HG02588 (cell line): ENCODE data around the gene FRAS1.
A peak's percentile ranks its signal among the peaks of the same experiment; 100 is the strongest.
"Not testable (repeated sequence)": the region's sequence is repeated elsewhere in the genome, so short reads cannot be mapped to it uniquely, and the experiment has no call there.

Source experiments
- ATAC-seq: cut with Tn5 transposase; IDR thresholded peaks from one replicate; pipeline ENCODE4 v1.9.1; 2021; ENCODE audit warnings: mild to moderate bottlenecking, moderate library complexity; ENCODE audit not compliant: unreplicated experiment

The FRAS1 gene

DNA sequence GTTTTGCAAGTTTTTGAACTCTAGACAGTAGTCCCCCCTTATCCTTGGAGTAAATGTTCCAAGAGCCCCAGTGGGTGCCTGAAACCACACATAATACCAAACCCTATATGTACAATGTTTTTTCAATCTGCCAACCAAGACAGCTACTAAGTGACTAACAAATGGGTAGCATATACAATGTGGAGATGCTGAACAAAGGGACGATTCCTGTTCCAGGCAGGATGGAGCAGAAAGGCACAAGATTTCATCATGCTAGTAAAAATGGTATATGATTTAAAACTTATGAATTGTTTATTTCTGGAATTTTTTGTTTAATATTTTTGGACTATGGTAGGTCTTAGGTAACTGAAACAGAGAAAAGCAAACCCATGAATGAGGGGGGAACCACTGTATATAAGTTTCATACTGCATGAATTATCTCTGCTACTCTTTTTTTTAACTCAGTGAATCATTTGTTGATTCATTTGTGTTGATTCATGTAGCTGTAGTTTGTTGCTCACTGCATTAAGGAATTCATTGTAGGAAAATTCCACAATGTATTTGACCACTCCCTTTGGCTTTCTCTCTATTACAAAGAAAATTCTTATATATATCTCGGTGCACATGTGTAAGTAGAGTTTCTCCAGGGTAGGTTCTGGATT is 472.6 kb downstream of the FRAS1 start:
- no peak for ATAC-seq

DNA sequence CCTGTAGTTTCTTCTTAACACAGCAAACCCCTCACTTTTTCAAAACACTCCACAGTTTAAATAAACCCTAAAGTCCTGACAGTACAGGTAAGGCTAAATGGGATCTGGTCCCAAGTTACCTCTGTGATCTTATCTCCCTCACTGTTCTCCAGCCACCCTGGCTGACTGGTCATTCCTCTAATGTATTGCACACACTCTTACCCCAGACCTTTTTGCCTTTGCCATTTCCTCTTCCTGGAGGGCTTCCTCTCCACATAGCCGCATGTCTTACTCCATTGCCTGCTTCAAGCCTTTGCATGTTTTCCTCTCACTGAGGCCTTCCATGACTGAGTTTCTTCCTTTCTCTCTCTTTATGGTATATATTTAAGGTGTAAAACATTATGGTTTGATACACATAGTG is 474.9 kb downstream of the FRAS1 start:
- ATAC-seq: no peak

DNA sequence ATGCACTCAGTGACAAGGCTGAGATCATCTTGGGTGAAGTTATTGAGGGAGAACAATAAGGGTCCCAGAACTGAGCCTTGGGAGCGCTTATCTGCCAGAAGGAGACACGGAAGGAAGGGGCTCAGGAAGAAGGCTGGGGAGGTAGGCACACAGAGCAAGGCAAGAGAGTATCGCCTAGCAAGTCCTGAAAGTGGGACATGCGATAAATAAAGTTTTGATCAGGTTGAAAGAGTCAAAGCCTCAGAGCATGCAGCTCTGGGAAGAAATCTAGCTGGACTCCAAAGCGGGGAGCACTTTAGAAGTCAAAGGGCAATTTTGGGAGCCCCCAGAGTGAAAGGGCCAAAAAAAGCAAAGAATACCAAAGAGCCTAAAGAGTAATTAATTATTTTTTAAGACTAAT is 476.7 kb downstream of the FRAS1 start:
- ATAC-seq: no peak

DNA sequence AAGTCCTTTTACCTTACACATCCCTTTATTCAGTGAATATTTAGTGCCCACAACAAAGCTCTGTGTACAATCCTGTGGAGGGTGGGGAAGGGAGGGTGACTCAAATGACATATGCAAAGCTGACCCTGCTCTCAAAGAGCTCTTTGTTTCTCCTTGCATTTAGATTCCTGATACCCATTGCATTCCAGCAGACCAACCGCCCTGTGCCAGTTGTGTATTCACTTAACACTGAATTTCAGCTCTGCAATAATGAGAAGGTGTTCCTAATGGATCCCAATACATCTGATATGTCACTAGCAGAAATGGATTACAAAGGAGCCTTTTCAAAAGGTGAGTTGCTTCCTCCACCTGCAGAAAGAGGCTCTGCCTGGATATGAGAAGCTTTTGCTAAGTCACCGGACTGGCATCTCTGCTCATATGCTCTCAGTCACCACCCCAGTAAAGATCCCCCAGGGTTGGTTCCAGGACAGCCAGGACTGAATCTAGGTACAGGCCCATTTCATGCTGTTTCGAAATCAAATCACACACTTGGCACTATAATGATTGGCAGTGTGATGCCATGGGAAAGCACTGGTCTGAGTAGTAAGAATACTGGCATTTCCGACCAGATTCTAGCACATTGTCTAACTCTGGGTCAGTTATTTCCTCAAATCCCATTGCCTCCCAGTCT is 477.3 kb downstream of the FRAS1 start:
- no peak for ATAC-seq

DNA sequence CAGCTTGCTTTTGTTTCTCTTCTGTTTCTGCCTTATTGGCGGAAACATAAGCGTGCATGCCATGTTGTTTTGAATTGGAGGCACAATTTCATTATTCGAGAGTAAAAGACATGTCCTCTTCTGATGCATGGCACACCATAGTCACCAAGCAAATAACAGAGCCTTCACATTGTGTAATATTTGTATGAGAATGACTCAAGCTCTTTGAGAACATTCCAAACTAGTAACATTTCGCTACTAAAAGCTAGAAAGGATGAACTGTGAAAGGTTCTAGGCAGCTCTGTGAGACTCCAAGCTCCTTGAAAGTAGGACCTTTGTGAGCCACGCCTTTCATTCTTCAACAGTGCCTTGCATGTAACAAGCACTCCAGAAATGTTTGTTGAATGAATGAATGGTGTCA is 485.2 kb downstream of the FRAS1 start:
- ATAC-seq: no peak

DNA sequence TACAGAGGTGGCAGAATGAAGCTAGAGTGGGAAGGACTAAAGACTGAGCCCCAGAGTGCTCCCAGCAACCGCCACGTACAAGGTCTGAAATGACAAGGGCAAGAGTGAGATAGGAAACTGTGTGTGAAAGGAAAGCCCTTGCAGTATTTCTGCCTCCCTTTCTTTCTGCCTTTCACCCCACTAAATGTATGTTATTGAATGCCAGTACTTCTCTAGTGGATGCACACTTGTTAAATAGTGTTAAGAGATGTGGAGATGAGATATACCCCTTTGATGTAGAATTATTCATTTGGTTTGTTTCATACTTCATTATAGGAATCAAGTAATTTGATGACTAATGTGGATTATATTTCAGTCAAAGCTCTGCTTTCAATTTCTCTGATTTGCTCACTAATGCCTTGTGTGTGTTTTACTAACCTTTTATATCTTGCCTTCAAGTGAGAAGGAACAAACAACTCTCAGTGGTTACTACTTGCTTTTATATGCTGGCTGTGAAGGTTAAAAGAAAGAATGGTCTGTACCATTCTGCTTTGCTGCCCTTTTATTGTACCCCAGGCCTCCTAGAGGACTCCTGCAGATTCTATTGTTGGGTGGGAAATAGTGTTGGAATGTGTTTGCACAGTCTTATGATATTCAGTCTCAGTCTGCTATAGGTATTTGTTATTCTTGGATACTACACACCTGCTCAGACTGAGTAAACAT is 486.5 kb downstream of the FRAS1 start:
- no peak for ATAC-seq

DNA sequence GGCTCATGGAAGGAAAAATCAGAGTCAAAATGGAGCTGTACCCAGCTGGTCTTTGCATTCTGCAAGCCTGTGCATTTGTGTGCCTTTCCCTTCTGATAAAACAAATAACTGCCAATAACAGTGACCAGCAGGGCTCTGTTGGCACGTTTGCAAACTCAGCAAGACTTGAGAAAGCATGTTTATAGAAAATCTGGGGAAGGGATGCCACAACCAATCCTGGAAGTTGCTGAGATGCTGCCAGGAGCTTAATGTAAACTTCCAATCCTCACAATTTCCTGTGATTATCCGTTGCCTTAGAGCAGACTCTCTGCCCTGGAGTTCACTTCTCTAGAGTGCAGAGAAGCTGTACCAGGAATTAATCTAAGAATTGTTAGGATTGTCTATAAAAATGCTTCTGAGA is 487.6 kb downstream of the FRAS1 start:
- no peak for ATAC-seq

DNA sequence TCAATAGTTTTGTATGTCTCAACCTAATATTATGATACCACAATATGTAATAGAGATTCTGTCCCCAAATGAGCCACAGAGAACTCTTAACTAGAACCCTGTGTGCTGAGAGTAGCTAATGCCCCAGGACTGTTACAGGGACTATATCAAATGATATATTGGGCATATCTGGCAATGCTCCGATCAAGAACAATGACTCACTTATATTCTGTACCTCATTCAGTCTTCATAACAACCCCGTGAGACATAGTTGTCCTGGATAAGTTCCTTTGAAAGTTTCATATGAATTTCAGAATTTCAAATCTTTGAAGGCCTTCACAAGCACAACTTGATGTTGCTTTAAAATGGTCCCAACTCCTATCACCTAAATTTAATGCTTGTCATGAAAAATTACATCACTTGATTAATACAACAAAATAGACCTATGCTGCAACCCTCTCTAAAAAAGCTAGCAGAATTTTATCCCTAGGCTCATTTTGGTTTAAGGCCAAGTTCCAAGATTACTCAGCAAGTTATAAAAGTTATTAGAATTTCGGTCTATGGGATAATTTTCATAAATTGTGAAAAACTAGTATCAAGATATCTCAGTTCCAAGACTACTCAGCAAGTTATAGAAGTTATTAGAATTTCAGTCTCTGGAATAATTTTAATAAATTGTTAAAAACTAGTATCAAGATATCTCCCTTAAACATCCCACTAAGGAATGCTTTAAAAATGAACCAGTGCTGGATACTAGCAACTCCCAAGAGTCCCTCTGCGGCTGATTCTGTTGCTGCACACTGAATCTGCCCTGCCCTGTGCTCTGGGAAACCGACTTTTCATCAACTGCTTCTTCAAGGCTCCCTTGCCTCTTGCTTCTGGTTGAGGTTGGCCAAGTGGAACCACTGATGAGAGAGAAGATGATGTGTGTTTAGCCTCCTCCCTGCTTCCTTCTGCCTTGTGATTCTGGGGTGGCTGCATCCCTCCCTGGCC is 488.4 kb downstream of the FRAS1 start:
- no peak for ATAC-seq

DNA sequence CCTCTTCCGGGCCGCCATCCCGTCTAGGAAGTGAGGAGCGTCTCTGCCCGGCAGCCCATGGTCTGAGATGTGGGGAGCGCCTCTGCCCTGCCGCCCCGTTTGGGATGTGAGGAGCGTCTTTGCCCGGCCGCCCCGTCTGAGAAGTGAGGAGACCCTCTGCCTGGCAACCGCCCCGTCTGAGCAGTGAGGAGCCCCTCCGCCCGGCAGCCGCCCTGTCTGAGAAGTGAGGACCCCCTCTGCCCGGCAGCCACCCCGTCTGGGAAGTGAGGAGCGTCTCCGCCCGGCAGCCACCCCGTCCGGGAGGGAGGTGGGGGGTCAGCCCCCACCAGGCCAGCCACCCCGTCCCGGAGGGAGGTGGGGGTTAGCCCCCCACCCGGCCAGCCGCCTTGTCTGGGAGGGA is 490.8 kb downstream of the FRAS1 start:
- ATAC-seq: not testable (repeated sequence)

DNA sequence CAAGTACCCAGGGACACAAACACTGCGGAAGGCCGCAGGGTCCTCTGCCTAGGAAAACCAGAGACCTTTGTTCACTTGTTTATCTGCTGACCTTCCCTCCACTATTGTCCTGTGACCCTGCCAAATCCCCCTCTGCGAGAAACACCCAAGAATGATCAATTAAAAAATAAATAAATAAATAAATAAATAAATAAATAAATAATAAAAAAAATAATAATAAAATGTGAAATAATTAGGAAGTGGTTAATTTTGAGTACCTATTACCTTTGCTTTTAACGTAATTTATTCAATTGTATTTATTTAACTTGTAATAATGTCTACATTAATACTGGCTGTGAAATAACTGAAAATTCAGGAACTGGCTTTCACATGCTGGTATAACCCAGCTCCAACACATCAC is 491.8 kb downstream of the FRAS1 start:
- not testable (repeated sequence) for ATAC-seq

DNA sequence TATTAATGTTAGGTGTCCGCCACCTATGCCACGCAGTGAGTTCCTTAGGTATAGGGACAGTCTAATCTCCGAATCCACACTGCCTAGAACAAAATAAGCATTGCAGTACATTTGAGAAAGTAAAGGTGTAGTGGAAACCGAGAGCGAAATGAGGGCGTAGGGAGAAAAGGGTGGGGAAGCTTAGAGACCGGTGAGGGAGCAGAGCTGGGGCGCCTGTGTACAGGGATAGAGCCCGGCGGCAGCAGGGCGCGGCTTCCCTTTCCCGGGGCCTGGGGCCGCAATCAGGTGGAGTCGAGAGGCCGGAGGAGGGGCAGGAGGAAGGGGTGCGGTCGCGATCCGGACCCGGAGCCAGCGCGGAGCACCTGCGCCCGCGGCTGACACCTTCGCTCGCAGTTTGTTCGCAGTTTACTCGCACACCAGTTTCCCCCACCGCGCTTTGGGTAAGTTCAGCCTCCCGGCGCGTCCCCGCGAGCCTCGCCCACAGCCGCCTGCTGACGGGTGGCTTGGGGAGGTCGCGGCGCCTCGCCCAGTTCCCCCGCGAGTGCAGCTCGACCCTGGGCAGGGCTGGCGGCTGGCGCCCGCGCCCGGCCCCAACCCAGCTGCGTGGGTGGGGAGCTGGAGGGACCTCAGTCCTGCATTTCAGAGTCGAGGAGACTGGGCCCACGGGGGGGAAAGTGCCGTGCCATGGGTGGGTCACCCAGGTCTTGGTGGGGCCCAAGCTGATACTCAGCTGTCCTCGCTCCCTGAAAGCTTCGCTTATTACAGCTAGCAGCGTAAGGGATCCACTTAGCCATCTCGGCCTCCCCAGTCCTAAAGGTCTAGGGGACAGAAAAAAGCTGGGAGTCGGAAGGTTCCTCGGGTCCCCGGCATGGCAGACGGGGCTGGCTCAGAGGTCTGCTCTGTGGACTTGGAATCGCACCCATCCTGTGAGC is 494.6 kb downstream of the FRAS1 start, which contains the start of gene ANXA3:
Gene ANXA3, plus strand, starts transcription at position 351 of the 932 bp plus-strand sequence. CDS start 2,704 bp downstream, outside the sequence.
- peak; percentile 51 for ATAC-seq

DNA sequence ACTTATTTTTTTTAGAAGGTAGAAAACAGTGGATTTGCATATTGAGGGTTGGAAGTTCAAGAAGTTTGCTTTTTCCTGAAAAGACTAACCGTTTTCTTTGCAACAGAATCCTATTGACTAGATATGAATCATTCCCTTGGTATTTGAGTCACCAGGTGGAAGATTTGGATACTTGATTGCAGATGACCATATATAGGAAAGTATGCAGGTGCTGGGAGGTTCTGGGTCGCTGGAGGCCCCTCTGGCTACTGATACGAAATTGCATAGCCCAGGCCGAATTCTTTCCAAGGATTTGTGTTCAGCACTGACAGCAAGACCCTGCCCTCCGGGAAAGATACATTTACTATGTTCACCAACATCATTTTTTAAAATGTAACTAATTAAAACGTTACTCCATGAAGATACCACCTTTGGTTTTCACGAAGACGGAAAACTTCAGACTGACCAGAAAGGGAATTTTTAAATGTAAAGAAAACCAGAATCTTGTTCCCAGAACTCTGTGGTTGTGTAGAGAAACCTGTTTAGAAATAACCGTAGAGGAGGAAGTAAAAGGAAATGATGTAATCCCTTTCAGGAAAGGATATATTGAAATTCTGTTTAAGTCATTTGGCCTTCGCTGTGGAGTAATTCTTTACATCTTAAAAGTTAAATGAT is 495.4 kb downstream of the FRAS1 start:
- ATAC-seq: no peak

DNA sequence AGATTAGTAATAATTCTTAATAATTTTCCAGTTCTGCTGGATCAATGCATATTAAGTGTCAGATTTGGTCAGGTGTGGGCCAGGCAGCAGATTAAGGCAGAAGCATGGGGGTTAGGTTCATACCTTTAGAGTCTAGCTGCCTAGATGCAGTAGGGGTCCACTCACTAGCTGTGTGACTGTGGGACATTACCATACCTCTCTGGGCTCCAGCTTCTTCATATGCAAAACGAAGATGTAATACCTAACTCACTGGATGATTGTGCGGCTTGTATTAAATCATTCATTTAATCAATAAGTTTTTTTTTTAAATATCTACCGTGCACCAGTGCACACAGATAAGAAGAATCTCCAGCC is 495.9 kb downstream of the FRAS1 start:
- no peak for ATAC-seq

DNA sequence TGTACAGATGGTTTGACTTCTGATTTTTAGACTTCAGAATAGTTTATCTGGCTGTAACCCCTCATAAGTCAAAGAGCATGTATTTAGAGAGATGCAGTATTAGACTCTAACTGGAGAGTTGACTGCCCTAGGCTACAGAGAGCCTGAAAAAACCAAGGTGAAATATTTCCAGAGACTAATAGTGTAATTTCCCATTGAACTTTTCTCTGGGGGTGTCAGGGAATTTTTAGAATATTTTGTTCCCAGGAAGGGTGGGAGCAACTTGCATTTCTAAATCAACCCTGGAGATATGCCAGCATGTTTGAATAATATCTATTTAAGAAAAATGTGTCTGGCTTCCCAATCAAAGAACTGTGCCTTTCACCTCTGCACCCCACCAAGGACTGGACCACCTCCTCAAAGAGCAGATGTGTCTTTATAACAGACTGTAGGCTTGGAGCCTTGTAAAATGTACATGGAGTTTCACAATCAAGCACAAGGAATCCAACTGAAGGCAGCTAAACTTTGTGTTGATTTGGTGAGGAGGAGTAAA is 496.5 kb downstream of the FRAS1 start:
- no peak for ATAC-seq

DNA sequence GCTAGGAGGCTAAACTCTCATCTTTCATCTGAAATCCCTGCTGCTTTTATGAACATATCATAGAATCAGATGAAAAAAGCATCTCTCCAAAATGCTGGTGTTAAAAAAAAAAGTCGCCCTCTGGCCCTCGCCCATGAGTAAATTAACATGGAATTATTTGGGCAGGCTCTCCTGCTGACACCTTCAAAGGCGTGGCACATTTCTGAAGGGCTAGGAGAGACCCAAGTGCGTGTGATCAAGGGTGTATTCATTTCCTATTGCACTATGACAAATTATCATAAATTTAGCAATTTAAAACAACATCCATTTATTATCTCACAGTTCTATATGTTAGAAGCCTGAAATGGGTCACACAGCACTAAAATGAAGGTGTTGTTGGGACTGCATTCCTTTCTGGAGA is 499.5 kb downstream of the FRAS1 start:
- no peak for ATAC-seq

DNA sequence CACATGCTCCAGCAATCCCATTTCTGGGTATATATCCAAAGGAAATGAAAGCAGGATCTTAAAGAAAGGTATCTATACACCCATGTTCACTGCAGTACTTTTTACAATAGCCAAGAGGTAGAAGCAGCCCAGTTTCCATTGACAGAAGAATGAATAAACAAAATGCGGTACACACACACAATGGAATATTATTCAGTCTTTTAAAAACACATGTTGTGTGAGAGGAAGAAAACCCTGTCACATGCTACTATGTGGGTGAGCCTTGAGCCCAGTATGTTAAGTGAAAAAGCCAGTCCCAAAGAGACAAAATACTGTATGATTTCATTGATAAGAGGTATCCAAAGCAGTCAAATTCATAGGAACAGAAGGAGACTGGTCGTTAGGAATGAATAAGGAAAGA is 500.7 kb downstream of the FRAS1 start:
- no peak for ATAC-seq

DNA sequence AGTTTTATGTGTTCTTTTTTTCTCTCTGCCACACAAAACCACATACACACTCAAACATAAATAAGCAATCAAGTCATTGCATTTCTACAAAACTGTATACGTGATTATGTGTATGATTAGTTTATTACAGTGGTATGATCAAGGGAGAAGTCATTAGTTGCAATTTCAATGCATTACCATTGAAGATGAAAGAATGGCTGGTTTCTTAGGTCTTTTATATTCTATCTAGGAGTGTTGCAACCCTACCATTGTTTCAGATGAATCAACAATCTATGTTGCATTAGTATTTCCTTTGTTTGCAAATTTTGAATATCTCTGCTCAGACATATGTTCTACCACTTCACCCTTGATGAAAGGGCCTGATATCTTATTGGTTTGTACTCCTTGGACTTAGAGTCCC is 501.3 kb downstream of the FRAS1 start:
- ATAC-seq: no peak

DNA sequence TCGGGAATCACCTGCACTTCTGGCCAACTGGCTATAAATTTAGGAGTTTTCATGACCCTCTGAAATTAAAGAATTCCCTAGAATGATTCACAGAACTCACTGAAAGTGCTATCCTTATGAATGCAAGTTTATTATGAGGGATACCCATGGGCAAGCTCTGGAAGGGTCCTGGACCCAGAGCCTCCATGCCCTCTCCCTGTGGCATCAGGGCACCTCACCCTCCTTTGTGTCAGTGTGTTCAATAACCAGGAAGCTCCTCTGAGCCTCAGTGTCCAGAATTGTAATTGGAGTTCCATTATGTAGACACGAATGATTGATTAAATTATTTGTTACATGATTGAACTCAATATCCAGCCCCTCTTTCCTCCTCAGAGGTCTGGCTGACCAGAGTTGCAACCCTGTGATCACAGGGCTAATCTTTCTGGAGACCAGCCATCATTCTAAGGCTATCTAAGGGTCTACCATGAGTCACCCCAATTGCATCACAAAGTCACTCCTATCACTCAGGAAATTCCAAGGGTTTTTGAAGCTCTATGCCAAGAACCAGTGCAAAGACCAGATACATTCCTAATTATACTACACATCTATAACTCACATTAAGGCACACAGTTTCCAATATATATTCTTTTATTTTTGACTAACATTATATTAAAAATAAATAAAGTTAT is 503.3 kb downstream of the FRAS1 start:
- ATAC-seq: no peak

DNA sequence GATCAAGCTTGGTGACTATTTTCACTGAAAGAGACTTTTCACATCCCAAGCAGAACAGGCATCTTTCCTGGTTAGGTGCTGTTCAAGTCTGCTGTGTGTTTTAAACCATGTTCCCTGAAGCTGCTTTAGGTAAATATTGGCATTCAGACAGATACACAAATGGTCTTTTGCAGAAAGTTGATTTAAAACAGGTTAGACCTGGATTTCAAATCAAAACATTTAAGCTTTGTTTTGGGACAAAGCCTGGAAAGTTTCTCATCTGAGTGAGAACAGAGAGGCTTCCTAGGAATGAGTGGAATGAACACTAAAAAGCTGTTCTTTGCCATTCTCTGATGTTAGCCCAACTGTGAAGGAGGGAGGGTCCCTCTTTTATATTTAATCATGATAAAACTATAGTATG is 504.6 kb downstream of the FRAS1 start:
- ATAC-seq: no peak
